BJ (cell line): Measurements from ENCODE around the gene TBL2. TPM values are rescaled to one million over a fixed set of nuclear protein-coding genes. Genes with fewer than 3 reads are reported as not detected.
A peak's percentile ranks its signal among the peaks of the same experiment; 100 is the strongest.
"Not testable (repeated sequence)": the region's sequence is repeated elsewhere in the genome, so short reads cannot be mapped to it uniquely, and the experiment has no call there.

ENCODE experiments used
- CTCF ChIA-PET: fragments of 350-600 bp; formaldehyde crosslinking; extraction: SDS; loops from one replicate; lab custom pipeline; 2021; ENCODE audit warnings: antibody characterized with exemption, inconsistent platforms; lab: Yijun Ruan, JAX
- POLR2A ChIA-PET: fragments of 300-600 bp; sonication (Branson Sonifier 250); formaldehyde crosslinking; extraction: SDS; loops from one replicate; lab custom pipeline; 2021; ENCODE audit warnings: antibody characterized with exemption; lab: Charles Lee
- DNase-seq: peaks from one replicate; pipeline ENCODE4 v3.0.0-alpha.2; 2011; ENCODE audit warnings: low read depth
- H3K27me3 ChIP-seq: 2 replicates; pipeline ENCODE4 v1.6.0; 2011; ENCODE audit warnings: low read length; ENCODE audit not compliant: control insufficient read depth, insufficient read depth
- H3K36me3 ChIP-seq: 2 replicates; pipeline ENCODE4 v1.5.1; 2011; ENCODE audit warnings: low read length; ENCODE audit not compliant: control insufficient read depth, insufficient read depth
- H3K4me3 ChIP-seq: 2 replicates; pipeline ENCODE4 v1.5.1; 2011; ENCODE audit warnings: low read depth, mild to moderate bottlenecking, control low read depth, low read length
- CTCF ChIP-seq: IDR thresholded peaks from 2 replicates; pipeline ENCODE4 v1.5.1; 2011; ENCODE audit warnings: low read depth, mild to moderate bottlenecking, control low read depth, inconsistent platforms, low read length, moderate library complexity; ENCODE audit not compliant: insufficient read depth
- polyA plus RNA-seq: library from polyadenylated mRNA; depleted of rRNA; stranded (reverse); fragments of >200 nt; gene quantifications from 2 replicates; pipeline ENCODE4 v1.2.3, GENCODE V29; 2011

TBL2 gene
- polyA plus RNA-seq, 1 experiment: 63.7 TPM

- no peak for DNase-seq
- CTCF ChIA-PET: interaction anchor here (0.6 to 3.3 kb wide), 7 partner anchors 9 to 119 kb away, joined by 3 to 21 read pairs (median 4); partner anchors contain the start of gene MLXIPL
- Histone ChIP-seq H3K27me3 (peaks cover 5% of the 10 kb centered on the region), H3K36me3 (no peaks in the 10 kb centered on the region), H3K4me3 (no peak overlapping the region)
- TF ChIP-seq CTCF: peak; percentile 23; the same call in 1 of the 2 replicates
- POLR2A ChIA-PET: no interaction called here
Measured at GRCh38 chr7:73615886-73616285, 37.5 kb upstream of the TBL2 start.

- POLR2A ChIA-PET, H3K27me3 ChIP-seq, DNase-seq, H3K4me3 ChIP-seq, H3K36me3 ChIP-seq: not testable (repeated sequence)
- CTCF ChIA-PET: interaction anchor here (0.8 to 3.3 kb wide), 5 partner anchors 9 to 120 kb away, joined by 3 to 21 read pairs (median 4); no protein-coding TSS in a partner anchor
Measured at GRCh38 chr7:73614937-73615336, 36.6 kb upstream of the TBL2 start.

- Histone ChIP-seq H3K36me3 (no peaks in the 10 kb centered on the region), H3K4me3 (no peak overlapping the region), H3K27me3 (peaks cover 5% of the 10 kb centered on the region)
- TF ChIP-seq CTCF: no peak
- ChIA-PET POLR2A (no interaction called here), CTCF (interaction anchor here (0.7 to 3.3 kb wide), 6 partner anchors 8 to 112 kb away, joined by 3 to 21 read pairs (median 4); partner anchors contain the start of gene VPS37D)
- DNase-seq: no peak
Measured at GRCh38 chr7:73613954-73614735, 35.8 kb upstream of the TBL2 start.

- TF ChIP-seq CTCF: peak; percentile 31
- CTCF ChIA-PET: interaction anchor here (0.8 to 2.3 kb wide), 3 partner anchors 9 to 113 kb away, joined by 3 to 15 read pairs (median 3); no protein-coding TSS in a partner anchor
- Histone ChIP-seq H3K36me3 (no peaks in the 10 kb centered on the region), H3K27me3 (peaks cover 5% of the 10 kb centered on the region), H3K4me3 (no peak overlapping the region)
- POLR2A ChIA-PET: no interaction called here
- DNase-seq: no peak
Measured at GRCh38 chr7:73612598-73613269, 34.4 kb upstream of the TBL2 start.

- DNase-seq: no peak
- POLR2A ChIA-PET: no interaction called here
- CTCF ChIA-PET: interaction anchor here (1.2 to 12.8 kb wide), 5 partner anchors 57 to 124 kb away, joined by 3 to 159 read pairs (median 4); partner anchors contain the start of genes ABHD11 and VPS37D
- Histone ChIP-seq H3K4me3 (no peak overlapping the region), H3K36me3 (no peaks in the 10 kb centered on the region), H3K27me3 (peaks cover 5% of the 10 kb centered on the region)
- TF ChIP-seq CTCF: no peak
Measured at GRCh38 chr7:73611017-73611555, 32.7 kb upstream of the TBL2 start.
